GM19452 (cell line): ENCODE data around the gene SP140L.
"Not testable (repeated sequence)": the region's sequence is repeated elsewhere in the genome, so short reads cannot be mapped to it uniquely, and the experiment has no call there.

Source experiments
- ATAC-seq: cut with Tn5 transposase; IDR thresholded peaks from one replicate; pipeline ENCODE4 v1.9.1; 2021; ENCODE audit not compliant: unreplicated experiment

Gene SP140L

GRCh38 chr2:230323385-230324106, 3.4 kb upstream of the SP140L start:
- ATAC-seq, result no peak

GRCh38 chr2:230324503-230324902, 2.5 kb upstream of the SP140L start:
- no peak for ATAC-seq

GRCh38 chr2:230325316-230326243, 1.4 kb upstream of the SP140L start:
- no peak for ATAC-seq

- ATAC-seq, result peak; percentile 70
Observed at GRCh38 chr2:230327418-230328154, 593 bp downstream of the SP140L start.

GRCh38 chr2:230328155-230328458, 1.1 kb downstream of the SP140L start:
- no peak for ATAC-seq

GRCh38 chr2:230329946-230330605, 3.1 kb downstream of the SP140L start:
- ATAC-seq, result no peak

GRCh38 chr2:230330725-230331124, 3.7 kb downstream of the SP140L start:
- no peak for ATAC-seq

- no peak for ATAC-seq
Observed at GRCh38 chr2:230335461-230335863, 8.5 kb downstream of the SP140L start.

GRCh38 chr2:230335864-230336506, 9.0 kb downstream of the SP140L start:
- no peak for ATAC-seq

GRCh38 chr2:230341936-230342528, 15.0 kb downstream of the SP140L start:
- not testable (repeated sequence) for ATAC-seq

GRCh38 chr2:230343041-230343624, 16.1 kb downstream of the SP140L start:
- ATAC-seq, result not testable (repeated sequence)

GRCh38 chr2:230343747-230344146, 16.8 kb downstream of the SP140L start:
- no peak for ATAC-seq

- no peak for ATAC-seq
Observed at GRCh38 chr2:230346465-230346864, 19.5 kb downstream of the SP140L start.

GRCh38 chr2:230346921-230347533, 20.0 kb downstream of the SP140L start:
- ATAC-seq, result no peak

GRCh38 chr2:230347659-230348305, 20.8 kb downstream of the SP140L start:
- peak; percentile 81 for ATAC-seq

GRCh38 chr2:230348787-230349186, 21.8 kb downstream of the SP140L start:
- ATAC-seq, result no peak

- no peak for ATAC-seq
Observed at GRCh38 chr2:230356084-230356483, 29.1 kb downstream of the SP140L start.

GRCh38 chr2:230358305-230358704, 31.3 kb downstream of the SP140L start:
- ATAC-seq, result no peak

GRCh38 chr2:230360028-230360427, 33.0 kb downstream of the SP140L start:
- ATAC-seq, result no peak
